Stimulated activated CD4-positive, alpha-beta T cell treated with anti-CD3 and anti-CD28 coated beads, Interleukin-4, amount 100 ng/mL, for 4 hours (primary cell): ENCODE results near the gene HK2.
"Not testable (repeated sequence)": the region's sequence is repeated elsewhere in the genome, so short reads cannot be mapped to it uniquely, and the experiment has no call there.

Source experiments
- DNase-seq, 2 experiments: peaks; one replicate each; pipeline ENCODE4 v3.0.0-alpha.2; 2020

HK2 gene

DNA sequence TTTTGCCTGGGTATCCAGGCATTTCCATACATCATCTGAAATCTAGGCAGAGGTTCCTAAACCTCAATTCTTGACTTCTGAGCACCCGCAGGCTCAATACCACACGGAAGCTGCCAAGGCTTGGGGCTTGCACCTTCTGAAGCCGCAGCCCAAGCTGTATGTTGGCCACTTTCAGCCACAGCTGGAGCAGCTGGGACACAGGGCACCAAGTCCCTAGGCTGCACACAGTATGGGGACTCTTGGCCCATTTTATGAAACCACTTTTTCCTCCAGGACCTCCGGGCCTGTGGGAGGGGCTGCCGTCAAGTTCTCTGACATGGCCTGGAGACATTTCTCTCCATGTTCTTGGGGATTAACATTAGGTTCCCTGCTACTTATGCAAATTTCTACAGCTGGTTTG, 72.5 kb downstream of the HK2 start:
- DNase-seq: no peak

DNA sequence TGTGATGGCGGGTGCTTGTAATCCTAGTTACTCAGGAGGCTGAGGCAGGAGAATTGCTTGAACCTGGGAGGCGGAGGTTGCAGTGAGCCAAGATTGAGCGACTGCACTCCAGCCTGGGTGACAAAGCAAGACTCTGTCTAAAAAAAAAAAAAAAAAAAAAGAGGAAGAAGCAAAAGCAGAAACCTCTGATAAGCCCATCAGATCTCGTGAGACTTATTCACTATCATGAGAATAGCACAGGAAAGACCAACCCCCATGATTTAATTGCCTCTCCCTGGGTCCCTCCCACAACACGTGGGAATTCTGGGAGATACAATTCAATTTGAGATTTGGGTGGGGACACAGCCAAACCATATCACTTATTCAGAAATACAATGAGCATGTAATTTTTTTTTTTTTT, 73.6 kb downstream of the HK2 start:
- not testable (repeated sequence) for DNase-seq

DNA sequence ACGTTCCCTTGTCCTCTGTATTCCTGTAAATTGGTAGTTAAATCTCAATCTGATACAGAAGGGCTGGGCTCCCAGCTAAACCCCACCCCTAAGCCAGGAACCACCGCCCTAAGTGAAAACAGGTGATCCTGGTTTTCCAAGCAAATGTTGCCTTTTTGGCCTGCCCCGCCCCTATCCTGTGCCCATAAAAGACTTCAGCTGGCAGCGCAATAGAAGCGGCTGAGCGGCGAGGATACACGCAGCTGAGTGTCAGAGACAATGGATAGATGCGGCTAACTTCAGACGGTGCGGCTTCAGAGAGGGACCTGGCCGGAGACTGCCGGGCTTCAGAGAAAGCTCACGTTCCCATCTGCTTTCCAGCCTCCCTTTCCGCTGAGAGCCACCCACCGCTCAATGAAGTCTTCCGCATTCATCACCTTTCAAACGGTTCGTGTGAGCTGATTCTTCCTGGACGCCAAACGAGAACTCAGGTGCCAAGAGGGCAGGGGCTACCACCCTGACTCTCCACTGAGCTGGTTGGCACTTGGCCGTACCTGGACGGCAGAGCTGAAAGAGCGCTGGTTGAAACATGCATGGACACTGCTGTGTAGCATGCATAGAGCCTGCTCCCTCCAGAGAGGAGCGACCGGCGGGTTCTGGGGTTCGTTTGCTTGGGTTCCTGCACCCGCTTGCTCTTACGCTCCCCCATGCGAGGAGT, 75.0 kb downstream of the HK2 start:
- DNase-seq: no peak

DNA sequence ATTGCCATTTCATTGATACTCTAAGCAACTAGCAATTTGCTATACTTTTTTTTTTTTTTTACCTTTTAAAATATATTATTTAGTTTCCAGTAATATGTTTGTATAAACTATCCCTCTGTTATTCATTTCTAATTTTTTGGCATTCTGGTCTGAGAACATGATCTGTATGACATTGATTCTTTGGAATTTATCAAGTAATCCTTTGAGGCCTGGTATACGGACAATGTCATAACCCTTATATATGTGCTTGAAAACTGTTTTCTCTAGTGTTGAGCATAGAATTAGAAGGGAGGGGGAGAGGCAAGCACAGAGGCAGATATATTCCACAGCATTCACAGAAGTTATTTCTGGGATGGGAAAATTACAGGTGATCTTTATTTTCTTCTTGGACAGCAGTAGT, 76.3 kb downstream of the HK2 start:
- no peak for DNase-seq

DNA sequence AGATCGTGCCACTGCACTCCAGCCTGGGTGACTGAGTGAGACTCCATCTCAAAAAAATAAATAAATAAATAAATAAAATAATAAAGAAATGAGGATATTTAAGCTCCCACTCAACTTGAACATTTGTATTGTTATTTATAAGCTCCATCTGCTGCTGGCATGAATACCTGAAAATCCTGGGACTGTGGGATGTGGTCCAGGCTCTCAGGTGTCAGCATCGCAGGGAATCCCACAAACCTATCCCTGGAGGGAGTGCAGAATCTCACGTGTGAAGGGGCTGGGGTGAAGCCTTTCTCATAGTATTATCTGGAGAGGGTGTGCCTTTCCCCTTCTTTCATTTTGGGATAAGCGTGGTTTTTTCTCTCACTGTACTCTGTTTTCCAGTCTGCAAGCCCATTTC, 77.1 kb downstream of the HK2 start:
- DNase-seq: no peak

DNA sequence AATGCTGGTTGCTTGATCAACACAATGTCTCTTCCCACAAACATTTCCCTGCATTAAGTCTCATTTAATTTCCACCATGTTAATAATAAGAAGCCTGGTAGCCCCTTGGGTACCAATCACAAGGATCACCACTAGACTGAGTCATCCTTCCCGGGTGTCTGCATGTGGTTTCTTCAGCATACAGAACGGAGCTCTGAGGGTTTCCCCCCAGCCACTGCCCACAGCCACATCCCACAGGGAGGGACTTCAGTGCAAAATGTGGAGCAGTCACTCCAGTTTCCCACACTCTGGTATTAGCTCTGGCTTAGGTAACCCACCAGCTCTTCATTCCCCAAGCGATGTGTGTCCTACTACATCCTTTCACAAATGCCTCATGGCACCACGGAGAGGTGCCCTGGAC, 81.8 kb downstream of the HK2 start:
- no peak for DNase-seq

DNA sequence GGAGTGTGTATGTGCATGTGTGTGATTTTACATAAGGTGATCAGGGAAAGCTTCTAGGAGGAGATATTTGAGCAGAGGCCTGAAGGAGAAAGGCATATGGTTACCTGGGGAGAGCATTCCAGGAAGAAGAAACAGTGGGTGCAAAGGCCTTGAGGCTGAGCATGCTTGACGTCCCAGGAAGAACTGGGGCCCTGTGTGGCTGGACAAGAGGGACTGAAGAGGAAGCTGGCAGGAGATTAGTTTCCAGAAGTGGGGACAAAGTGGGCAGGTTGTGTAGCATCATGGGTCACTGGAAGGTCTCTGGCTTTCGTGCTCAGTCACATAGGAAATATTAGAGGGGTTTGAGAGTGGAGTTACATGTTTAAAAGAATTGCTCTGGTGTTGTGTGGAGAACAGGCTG, 82.5 kb downstream of the HK2 start:
- no peak for DNase-seq

DNA sequence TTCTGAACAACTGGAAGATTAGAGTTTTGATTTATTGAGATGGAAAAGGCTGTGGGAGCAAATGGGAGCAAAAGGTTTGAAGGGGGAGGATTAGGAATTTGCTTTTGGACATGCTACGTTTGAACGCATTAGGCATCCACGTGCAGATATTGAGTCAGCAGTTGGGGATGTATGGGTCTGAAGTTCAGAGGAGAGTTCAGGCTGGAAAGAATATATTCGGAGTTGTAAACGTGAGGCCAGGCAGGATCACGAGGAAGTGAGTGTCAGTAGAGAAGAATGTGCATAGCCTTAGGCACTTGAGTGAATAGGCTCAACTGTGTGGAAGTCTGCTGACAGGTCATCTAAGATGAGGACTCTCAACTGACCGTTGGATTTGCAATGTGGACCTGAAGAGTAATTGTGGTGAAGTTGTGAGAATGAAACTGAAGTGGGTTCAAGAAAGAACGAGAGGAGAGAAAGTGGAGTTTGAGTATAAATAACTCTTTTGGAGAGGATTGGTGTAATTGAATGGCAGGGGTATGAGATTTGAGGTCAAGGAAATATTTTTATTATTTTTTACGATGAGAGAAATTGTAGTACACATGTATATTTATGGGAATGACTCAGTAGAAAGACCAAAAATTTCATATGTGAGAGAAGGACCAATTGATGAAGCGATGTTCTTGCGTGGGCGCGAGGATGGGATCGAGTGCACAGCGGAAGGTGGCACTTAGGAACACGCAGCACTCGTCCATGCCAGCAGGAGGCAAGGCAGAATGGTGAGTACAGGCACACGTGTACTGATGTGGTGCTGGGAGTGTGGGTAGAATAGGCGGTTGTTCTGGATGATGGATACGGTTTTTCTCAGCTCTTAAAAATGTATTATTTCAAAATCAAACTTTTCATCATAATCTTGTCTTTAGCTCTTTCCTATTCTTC, 84.0 kb downstream of the HK2 start:
- DNase-seq: no peak

DNA sequence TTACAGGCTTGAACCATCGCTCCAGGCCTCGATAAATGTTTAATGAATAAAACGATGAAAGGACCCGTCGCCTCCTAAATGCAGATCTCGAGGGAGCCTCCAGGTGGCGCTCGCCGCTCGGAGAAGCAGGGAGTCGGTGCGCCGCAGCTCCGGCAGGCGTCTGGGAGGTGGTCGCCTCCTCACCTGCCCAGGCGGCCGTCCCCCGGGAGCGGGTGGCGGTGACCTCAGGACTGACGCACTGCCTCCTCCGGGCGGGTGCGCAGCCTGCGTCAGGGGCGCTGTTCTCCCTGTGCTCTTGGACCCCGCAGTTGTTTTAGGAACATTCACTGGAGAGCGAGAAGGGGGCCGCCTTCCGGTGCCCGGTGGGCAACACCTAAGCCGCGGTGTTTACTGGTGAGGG, 85.9 kb downstream of the HK2 start:
- peak; percentile 55 to 73 for DNase-seq

DNA sequence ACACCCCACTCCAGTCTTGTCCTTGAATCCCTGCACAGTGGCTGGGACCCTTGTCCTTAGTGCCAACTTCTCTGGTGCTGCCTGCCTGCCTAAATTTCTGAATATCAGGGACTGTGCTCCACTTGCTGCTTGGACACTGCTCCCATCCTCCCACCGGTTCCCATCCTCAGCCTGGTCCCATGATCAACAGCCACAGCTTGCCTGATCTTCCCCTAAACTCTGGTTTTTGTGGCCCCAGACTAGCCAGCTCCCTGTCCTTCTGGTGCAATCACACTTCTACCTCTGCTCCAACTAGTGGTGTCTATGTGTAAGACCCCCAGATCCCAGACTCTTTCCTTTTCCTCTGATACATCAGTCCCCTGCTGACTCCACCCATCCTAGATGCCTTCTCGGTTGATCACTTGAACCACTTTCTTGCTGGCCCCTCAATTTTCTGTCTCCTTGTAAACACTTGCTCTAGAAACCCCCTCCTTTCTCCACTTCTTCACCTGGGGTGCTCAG, 87.4 kb downstream of the HK2 start:
- DNase-seq: no peak

DNA sequence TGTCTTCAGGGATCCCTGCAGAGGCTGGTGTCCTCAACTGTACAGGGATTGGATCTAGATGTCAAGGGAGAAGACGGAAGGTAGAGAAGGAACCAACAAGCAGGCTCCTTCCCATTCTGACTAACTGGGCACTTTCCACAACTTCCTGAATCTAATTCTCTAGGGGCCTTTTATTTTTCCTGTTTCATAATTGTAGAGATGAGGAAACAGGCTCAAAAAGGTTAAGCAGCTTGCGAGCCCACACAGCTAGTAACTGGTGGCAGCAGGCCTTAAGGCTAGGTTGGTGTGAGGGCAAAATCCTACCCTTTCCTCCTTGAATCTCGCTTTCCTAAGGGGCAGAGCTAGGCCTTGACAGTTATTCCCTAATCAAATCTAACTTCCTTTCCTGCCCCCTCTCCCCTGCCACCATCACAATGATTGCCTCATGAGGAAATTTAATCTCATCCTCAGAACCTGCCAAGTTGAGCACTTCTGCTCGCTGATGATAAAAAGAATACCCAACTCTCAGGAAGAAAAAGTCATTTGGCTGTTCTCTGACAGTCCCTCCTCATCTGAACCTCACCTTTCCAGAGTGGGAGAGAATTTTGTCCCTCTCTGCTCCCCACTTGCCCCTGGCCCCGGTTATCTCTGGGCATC, 88.8 kb downstream of the HK2 start:
- no peak for DNase-seq

DNA sequence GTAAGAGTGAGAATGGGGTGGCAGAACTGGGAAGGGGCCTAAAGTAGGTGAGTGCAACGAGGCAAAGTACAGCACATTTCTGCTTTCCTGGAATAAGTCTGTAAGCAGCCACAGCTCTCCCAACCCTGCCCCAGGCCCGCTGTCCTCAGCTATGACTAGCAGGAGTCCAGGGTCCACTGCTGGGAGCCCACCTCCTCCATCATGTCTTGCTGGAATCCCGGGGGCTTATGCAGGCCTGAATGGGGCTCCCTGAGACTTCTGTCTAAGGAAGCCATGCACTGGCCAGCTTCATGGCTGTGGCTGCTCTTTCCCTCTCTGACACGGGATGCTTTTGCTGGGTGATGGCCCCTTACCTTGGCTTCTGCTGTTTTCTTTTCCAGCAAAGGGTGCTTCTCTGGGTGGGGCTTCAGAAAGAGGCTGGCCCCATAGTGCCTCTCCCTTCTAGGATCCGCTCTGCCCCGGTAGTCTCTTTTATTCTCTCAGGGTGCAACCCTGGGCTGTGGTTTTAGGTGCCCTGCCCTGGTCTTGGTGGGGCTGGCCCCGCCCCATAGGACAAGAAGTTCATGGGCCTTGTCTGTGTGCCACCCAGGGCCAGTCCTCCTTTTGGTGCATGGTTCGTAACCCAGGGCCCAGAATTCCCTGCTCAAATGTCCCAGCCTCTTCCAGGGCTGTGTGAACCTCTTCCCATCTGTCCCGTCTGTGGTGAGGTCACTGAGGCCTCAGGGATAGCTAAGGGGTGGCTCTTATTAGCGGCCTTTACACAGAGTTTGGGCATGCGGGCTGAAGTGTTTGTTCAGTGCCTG, 90.7 kb downstream of the HK2 start:
- no peak for DNase-seq

DNA sequence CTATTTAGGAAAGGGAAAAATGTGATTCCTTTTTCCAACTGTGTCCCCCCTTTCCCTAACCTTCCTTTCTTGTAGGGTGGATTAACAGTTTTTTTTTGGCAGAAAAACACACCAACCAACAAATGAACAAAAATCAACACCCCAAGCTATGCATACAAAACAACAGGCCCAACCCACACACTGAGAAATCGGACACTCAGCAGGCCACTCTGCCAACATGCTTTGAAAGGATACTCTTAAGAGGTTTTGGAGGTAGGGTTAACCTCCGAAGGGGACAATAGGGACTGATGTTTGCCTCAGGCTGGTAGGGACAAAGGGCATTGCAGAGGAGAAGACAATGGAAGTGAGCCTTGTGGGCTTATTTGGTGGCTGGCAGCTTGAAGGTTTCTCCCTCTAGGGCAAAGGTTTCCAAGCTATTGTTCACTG, 91.4 kb downstream of the HK2 start:
- no peak for DNase-seq

DNA sequence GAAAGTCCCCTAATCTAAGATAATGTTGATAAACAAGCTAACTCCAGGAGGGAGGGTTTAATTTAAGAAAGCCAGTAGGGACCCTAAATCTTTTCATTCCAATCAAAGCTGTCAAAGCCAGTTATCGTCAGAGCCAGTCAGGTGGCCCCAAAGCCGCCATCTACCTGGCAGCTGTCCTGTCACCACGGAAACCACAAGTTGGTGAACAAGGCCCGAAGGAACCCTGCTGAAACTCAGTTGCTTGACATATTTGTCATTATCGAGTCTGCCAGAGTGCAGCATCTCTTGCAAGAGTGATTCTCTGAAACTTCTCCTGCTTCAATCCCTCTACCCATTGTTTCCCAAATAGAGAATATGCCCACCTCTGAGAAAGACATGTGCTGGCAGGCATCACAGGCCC, 93.7 kb downstream of the HK2 start:
- DNase-seq: no peak

DNA sequence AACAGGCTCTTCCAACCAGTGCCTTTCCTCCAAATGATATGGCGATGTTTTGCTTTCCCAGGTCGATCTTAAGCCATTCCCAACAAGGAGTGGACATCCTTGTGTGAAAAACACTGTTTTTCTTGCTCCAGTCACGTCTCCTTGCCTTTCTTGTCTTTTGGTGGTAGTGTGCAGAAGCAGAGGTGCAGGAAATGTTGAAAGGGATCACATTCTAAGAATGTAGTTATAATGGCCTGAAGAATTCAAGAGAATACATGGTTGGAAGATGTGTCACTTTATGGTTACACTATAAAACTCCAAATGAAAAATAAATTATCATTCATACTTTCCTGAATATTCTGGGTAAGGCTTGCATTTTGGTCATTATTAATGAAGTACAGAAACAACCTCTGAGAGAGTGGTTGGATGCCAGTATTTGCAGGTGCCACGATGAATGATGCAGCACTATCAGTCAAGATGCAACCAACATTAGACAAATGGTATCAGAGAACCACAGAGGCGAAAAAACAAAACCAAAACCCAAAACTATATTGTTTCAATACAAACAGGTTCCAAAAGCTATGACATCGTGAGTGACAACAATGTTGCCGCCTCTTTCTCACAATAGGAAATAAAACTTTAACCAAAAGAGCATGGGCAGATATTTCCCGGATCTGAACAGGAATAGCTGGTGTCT, 97.0 kb downstream of the HK2 start:
- DNase-seq: no peak

DNA sequence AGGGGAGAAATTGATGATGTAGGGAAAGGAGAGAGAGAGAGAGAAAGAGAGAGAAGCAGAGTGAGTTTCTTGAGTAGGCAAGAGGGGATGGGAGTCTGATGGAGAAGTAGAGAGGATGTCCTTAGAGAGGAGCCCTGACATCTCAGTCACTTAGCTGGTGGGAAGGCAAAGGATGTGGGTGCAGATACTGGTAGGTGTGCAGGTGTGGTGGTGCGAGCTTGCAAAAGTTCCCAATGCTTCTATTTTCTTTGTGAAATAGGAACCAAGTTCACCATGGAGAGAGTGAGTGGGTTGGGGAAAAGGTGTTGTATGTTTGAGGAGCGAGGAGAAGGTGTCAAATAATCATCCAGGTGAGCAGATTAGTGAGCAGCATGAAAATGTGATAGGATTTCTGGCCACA, 98.0 kb downstream of the HK2 start:
- no peak for DNase-seq

DNA sequence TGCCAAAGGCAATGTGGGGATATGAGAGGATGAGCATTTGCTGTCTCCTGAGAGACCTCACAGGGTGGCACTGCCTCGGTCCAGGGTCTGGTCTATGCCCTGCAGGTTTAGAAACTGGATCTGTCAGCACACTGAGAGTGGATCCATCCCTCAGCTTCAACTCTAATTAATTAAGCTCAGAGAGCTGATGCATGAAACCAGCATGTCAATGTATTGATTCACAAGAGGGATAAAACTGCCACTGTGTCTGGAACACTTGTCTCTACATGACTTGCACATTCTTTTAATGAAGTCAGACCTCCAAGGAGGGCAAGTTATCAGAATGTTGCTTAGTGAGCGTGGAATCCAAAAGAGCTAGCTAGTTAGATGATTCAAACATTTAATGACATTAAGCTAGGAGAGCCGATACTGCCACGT, 102.1 kb downstream of the HK2 start:
- DNase-seq: no peak

DNA sequence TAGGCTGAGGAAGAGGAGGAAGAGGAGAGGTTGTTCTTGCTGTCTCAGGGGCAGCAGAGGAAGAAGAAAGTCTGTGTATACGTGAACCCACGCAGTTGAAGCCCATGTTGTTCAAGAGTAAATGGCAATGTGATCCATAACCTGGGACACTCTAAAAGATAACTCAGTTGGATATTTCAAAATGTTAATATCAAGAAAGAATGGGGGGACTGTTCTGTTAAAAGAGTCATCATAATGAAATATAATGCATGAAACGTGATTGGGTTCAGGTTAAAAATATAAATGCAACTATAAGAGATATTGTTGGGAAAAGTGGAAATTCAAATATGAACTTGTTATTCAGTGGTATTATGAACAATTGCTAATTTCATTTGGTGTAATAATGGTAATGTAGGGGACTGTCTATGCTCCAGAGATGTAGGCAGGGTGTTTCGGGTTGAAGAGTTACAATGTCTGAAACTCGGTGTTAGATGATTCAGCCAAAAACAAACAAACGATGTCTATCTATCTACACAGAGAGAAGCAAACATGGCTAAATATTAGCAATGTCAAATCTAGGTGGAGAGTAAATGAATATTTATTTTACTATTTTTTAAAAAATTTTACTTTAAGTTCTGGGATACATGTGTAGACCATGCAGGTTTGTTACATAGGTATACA, 103.4 kb downstream of the HK2 start:
- DNase-seq: no peak

DNA sequence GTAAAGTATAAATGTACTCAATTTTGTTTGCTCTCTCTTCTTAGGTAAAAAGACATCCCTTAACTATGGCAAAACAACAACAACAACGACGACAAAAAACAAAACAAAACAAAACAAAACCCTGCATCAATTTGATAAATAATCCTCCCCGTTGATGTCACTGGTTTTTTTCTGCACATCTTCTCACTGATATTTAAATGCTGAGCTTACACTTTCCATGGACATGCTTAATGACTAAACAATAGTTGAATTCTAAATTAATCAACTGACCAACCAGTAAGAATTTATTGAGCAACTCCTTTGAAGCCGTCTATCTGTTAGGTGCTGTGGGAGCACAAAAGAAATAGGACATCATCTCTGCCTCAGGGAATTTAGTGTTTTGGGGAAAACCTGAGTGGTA, 104.3 kb downstream of the HK2 start:
- DNase-seq: no peak

DNA sequence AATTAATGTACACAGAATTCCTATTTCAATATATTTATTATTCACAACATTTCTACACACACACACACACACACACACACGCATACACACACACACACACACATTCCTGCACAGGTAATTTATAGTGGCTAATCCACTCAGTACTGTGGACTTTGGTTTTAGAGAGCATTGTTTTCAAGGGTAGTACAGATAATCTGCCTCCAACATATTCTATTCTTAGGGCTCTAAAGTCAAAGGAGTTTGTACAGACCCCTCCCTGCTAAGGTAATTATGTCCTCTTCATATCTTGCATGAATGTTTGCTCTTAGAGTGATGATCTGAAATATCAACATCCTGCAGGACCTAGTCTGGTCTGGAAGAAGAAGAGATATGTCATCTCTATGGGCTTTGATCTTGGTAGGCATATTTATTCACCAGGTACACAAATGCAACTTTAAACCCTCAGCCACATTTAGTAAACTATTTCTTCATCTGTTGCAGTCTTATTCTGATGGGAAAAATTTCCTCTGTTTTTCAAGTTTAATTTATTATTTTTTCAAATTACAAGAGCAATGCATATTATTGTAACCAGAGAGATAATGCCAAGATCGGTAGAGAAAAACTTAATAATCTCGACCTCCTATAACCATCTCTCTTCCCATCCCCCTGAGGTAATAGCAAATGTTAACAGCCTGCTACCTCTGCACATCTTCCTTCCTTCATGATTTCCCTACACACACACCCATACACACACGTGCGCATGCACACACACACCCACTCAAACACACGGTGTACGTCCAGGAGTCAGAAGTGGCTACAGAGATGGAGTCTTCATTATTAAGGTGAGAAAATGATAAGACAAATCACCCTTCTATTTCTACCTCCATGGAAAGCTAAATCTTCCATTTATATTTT, 106.2 kb downstream of the HK2 start:
- no peak for DNase-seq

DNA sequence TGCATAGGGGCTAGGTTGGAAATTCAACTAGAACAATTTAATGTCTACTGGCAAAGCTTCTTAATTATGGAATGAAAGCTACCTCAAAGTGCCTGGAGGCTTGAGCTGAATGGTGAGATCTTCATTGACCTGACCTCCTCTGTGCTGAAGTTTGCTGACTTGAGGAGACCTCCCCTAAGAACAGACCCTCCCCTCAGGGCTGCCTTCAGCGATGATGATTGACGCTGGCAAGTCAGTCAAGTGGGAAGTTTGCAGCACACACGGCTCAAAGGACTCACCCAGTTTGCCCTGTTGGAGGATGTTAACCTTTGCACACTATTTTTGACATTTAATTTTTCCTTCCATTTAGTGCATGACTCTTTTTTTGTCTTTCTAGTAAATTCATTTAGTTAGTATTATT, 107.4 kb downstream of the HK2 start:
- DNase-seq: no peak
